NCI-H460 (cell line): ENCODE data around the gene TSPAN16. TPM values are rescaled to one million over a fixed set of nuclear protein-coding genes. Genes with fewer than 3 reads are reported as not detected.

Source experiments
- DNase-seq: peaks from one replicate; pipeline ENCODE4 v3.0.0-alpha.2; 2016; ENCODE audit warnings: low read depth; ENCODE audit errors: extremely low read depth
- total RNA-seq: library from RNA; depleted of rRNA; stranded (reverse); fragments of >200 nt; shearing (Covaris generic); gene quantifications from 2 replicates; pipeline ENCODE4 v1.2.3, GENCODE V29; 2014; rRNA removed

Gene TSPAN16
- total RNA-seq, 1 experiment from 2014 or later: not detected

- no peak for DNase-seq
Measured at GRCh38 chr19:11364296-11364904, 68.4 kb downstream of the TSPAN16 start.

- DNase-seq: no peak
Measured at GRCh38 chr19:11364935-11365334, 69.0 kb downstream of the TSPAN16 start.

Other genes starting within 250 kb of the TSPAN16 start
- 30.4 and 33.7 TPM in 2 replicates for gene LDLR, start 206.7 kb upstream of the TSPAN16 start, total RNA-seq
- 13.9 and 17.1 TPM in 2 replicates for gene SPC24, start 140.4 kb upstream of the TSPAN16 start, total RNA-seq
- gene KANK2, start 98.6 kb upstream of the TSPAN16 start, total RNA-seq: 14.2 and 15.0 TPM in 2 replicates
- not detected in 2 replicates for gene ANGPTL8, start 56.5 kb upstream of the TSPAN16 start, total RNA-seq
- gene DOCK6, start 33.6 kb upstream of the TSPAN16 start, total RNA-seq: 13.9 and 15.1 TPM in 2 replicates
- gene RAB3D, start 43.5 kb downstream of the TSPAN16 start, total RNA-seq: 10.7 and 12.3 TPM in 2 replicates
- 114 and 151 TPM in 2 replicates for gene TMEM205, start 50.1 kb downstream of the TSPAN16 start, total RNA-seq
- gene CCDC159, start 50.4 kb downstream of the TSPAN16 start, total RNA-seq: 7.1 and 7.2 TPM in 2 replicates
- gene PLPPR2, start 59.3 kb downstream of the TSPAN16 start, total RNA-seq: 8.0 and 8.4 TPM in 2 replicates
- 0.66 and 1.4 TPM in 2 replicates for gene SWSAP1, start 78.5 kb downstream of the TSPAN16 start, total RNA-seq
- gene EPOR, start 88.2 kb downstream of the TSPAN16 start, total RNA-seq: 6.3 and 7.9 TPM in 2 replicates
- gene RGL3, start 123.2 kb downstream of the TSPAN16 start, total RNA-seq: 7.3 and 8.6 TPM in 2 replicates
- 0.20 and 0.47 TPM in 2 replicates for gene ODAD3, start 139.0 kb downstream of the TSPAN16 start, total RNA-seq
- gene PRKCSH, start 139.5 kb downstream of the TSPAN16 start, total RNA-seq: 122 and 131 TPM in 2 replicates
- not detected in 2 replicates for gene ELAVL3, start 184.9 kb downstream of the TSPAN16 start, total RNA-seq
- gene ZNF653, start 209.7 kb downstream of the TSPAN16 start, total RNA-seq: 5.2 and 5.6 TPM in 2 replicates
- 37.3 and 40.3 TPM in 2 replicates for gene ECSIT, start 233.0 kb downstream of the TSPAN16 start, total RNA-seq
- gene CNN1, start 242.7 kb downstream of the TSPAN16 start, total RNA-seq: not detected in 2 replicates